ENCODE data around the gene TMEM33. TPM values are rescaled to one million over a fixed set of nuclear protein-coding genes. Genes with fewer than 3 reads are reported as not detected.

The TMEM33 gene
- polyA plus RNA-seq, 2 of the 4 experiments (the other 2 are of a cell fraction): 29.0 to 73.4 TPM

GRCh38 chr4:41889317-41889716, 45.9 kb upstream of the TMEM33 start (continued):
- TF ChIP-seq REST (IDR thresholded peaks at IDR 0.05) (no peak), MAX (IDR thresholded peaks at IDR 0.05) (no peak), USF2 (IDR thresholded peaks at IDR 0.05) (no peak)

GRCh38 chr4:41890085-41890484, 45.1 kb upstream of the TMEM33 start:
- no peak for ATAC-seq

More at GRCh38 chr4:41890085-41890484, 45.1 kb upstream of the TMEM33 start:
- no peak for TF ChIP-seq EHF (CRISPR knock-in tag; IDR thresholded peaks at IDR 0.05)
- TF ChIP-seq RARB (CRISPR knock-in tag; IDR thresholded peaks at IDR 0.05): no peak
- no peak for TF ChIP-seq REST (IDR thresholded peaks at IDR 0.05)
- TF ChIP-seq PHF8 (IDR thresholded peaks at IDR 0.05; ENCODE audit: borderline replicate concordance, low read depth): no peak
- TF ChIP-seq ESRRA (IDR thresholded peaks at IDR 0.05; ENCODE audit: borderline replicate concordance, low read length): no peak
- no peak for TF ChIP-seq CHD2 (IDR thresholded peaks at IDR 0.05; ENCODE audit: low read length, partially characterized antibody)
- no peak for TF ChIP-seq CEBPB (IDR thresholded peaks at IDR 0.05)
- TF ChIP-seq MAZ (IDR thresholded peaks at IDR 0.05; ENCODE audit: borderline replicate concordance, low read depth, low read length): no peak
- TF ChIP-seq NPAS2 (CRISPR knock-in tag; IDR thresholded peaks at IDR 0.05; ENCODE audit: borderline replicate concordance): no peak
- no peak for TF ChIP-seq POLR2AphosphoS2 (conservative IDR thresholded peaks at IDR 0.05; ENCODE audit: low read length)
- TF ChIP-seq MAFK (IDR thresholded peaks at IDR 0.05; ENCODE audit: partially characterized antibody): no peak
- no peak for TF ChIP-seq ELK1 (IDR thresholded peaks at IDR 0.05; ENCODE audit: low read depth, low read length)
- no peak for TF ChIP-seq ZNF302 (CRISPR knock-in tag; IDR thresholded peaks at IDR 0.05)
- TF ChIP-seq SMC3 (IDR thresholded peaks at IDR 0.05): no peak
- no peak for TF ChIP-seq RNF2 (IDR thresholded peaks at IDR 0.05; ENCODE audit: borderline replicate concordance, low read depth)
- H3K4me3 ChIP-seq: no peak overlapping the region
- no peaks in the 10 kb centered on the region for H3K4me1 ChIP-seq
- DNase-seq (ENCODE audit: low read depth in 1 of 2, low spot score in 1 of 2) (no peak), FAIRE-seq (no peak)
- H3K4me2 ChIP-seq: no peak overlapping the region
- ChIA-PET CTCF (interaction anchor here (0.9 to 2.2 kb wide), 4 partner anchors 195 to 611 kb away, joined by 3 to 7 read pairs (median 4); no protein-coding TSS in a partner anchor), POLR2A (no interaction called here)
- H3K27ac ChIP-seq: no peak overlapping the region
- H3K9me3 ChIP-seq: no peaks in the 10 kb centered on the region
- 47% methylated on average over 2 of the region's 2 CpGs for WGBS (ENCODE audit: missing lambda C conversion rate)
